Measurements from ENCODE around the gene COL15A1.

DNA sequence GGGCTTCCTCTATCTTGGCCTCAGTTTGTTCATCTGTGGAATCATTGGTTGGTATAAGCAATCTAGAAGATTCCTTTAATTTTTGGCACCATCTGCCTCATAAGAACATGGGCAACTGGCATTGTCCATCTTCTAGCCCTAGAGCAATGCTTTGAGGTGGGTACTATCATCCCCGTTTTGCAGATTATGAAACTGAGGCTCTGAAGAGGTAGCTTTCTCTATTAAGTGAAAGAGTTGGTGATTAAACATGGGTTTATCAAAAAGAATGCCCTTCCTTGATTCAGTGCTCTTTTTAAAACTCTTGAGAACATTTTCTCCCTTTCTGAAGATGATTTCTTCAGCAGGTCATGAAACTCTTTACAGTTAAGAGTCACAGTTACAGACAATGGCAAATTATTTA, 118.8 kb downstream of the COL15A1 start:
- TF ChIP-seq CTCF (IDR thresholded peaks at IDR 0.05; ENCODE audit: low read length) (no peak), EZH2 (optimal IDR thresholded peaks at IDR 0.05; ENCODE audit: low read depth, low read length) (no peak)
